Activated T-helper 1 cell treated with anti-CD3 and anti-CD28 coated beads, Interleukin-12 subunit alpha, Interleukin-12 subunit beta, Interleukin-2, Interleukin-4 antibody, amounts not matched to agents 30 ng/mL and 10 ng/mL and 1 ng/mL, durations not matched to agents 14 hours and 24 hours and 36 hours (primary cell): ENCODE results near the gene TNFRSF13B. TPM values are rescaled to one million over a fixed set of nuclear protein-coding genes. Genes with fewer than 3 reads are reported as not detected.

Experiments used
- DNase-seq: peaks from one replicate; pipeline ENCODE4 v3.0.0; 2021; ENCODE audit warnings: low spot score
- H3K27ac Mint-ChIP-seq: one replicate; pipeline ENCODE4 v1.8.0; 2021; ENCODE audit warnings: mild to moderate bottlenecking, mixed read lengths
- H3K27me3 Mint-ChIP-seq: one replicate; pipeline ENCODE4 v1.8.0; 2022; ENCODE audit warnings: mild to moderate bottlenecking, moderate library complexity, mixed read lengths; ENCODE audit not compliant: insufficient read depth
- H3K36me3 Mint-ChIP-seq: one replicate; pipeline ENCODE4 v1.8.0; 2021; ENCODE audit warnings: low read depth, mixed read lengths
- H3K4me1 Mint-ChIP-seq: one replicate; pipeline ENCODE4 v1.8.0; 2021; ENCODE audit warnings: low read depth, mixed read lengths
- H3K4me3 Mint-ChIP-seq: one replicate; pipeline ENCODE4 v1.8.0; 2021; ENCODE audit warnings: mild to moderate bottlenecking, moderate library complexity, mixed read lengths
- H3K9me3 Mint-ChIP-seq: one replicate; pipeline ENCODE4 v1.8.0; 2021; ENCODE audit warnings: mixed read lengths
- intact Hi-C: fragments of 100-400 bp; cut with micrococcal nuclease; formaldehyde crosslinking; loops from one replicate; pipeline ENCODE4 v1.15.1; 2024
- total RNA-seq: library from RNA; stranded (reverse); gene quantifications from 2 replicates; pipeline ENCODE4 v1.2.3, GENCODE V29; 2022

TNFRSF13B gene
- total RNA-seq, 1 donor from 2014 or later = not detected

- intact Hi-C loops = no loop called here
- no peak overlapping the region for H3K27ac Mint-ChIP-seq
These were observed 30.6 kb downstream of the TNFRSF13B start for GRCh38 chr17:16941072-16942036.

GRCh38 chr17:16940116-16940881, 31.6 kb downstream of the TNFRSF13B start:
- no peaks in the 10 kb centered on the region for H3K9me3 Mint-ChIP-seq
- H3K4me1 Mint-ChIP-seq = no peaks in the 10 kb centered on the region
- peaks cover 2% of the 10 kb centered on the region for H3K27me3 Mint-ChIP-seq

More at GRCh38 chr17:16941072-16942036, 30.6 kb downstream of the TNFRSF13B start:
- no peaks in the 10 kb centered on the region for H3K4me1 Mint-ChIP-seq
- no peak for DNase-seq
- no peaks in the 10 kb centered on the region for H3K36me3 Mint-ChIP-seq
- H3K4me3 Mint-ChIP-seq = no peak overlapping the region
- no peaks in the 10 kb centered on the region for H3K9me3 Mint-ChIP-seq
- peaks cover 4% of the 10 kb centered on the region for H3K27me3 Mint-ChIP-seq

DNA sequence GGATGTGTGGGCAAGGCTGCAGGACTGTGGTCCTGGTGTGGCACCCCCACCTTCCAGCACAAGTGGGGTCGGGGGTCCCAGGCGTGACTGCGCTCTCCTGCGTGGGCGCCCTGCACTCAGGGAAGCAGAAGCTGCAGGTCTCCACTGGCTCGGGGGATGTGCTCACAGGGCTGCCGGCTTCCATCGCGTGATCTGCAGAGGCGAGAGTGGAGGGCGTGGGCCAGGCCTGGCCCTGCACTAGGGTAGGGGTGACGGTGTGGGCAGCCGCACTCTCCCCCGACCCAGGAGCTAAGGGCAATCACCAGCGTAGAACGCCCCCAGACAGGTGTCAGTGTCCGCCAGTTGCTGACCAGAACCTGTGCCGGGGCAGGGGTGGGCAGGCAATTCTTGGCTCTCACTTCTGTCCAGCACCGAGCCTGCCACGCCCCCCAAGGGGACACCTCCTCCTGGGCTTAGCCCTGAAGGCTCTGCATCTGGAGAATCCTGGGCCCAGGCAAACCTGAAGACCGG, 32.3 kb downstream of the TNFRSF13B start:
- Mint-ChIP-seq H3K4me3 (no peak overlapping the region), H3K27me3 (peaks cover 2% of the 10 kb centered on the region), H3K27ac (no peak overlapping the region), H3K9me3 (no peaks in the 10 kb centered on the region), H3K4me1 (no peaks in the 10 kb centered on the region), H3K36me3 (no peaks in the 10 kb centered on the region)
- intact Hi-C loops = no loop called here
- no peak for DNase-seq

More at GRCh38 chr17:16940116-16940881, 31.6 kb downstream of the TNFRSF13B start:
- Mint-ChIP-seq H3K27ac (no peak overlapping the region), H3K36me3 (no peaks in the 10 kb centered on the region), H3K4me3 (no peak overlapping the region)
- intact Hi-C loops = no loop called here
- no peak for DNase-seq

DNA sequence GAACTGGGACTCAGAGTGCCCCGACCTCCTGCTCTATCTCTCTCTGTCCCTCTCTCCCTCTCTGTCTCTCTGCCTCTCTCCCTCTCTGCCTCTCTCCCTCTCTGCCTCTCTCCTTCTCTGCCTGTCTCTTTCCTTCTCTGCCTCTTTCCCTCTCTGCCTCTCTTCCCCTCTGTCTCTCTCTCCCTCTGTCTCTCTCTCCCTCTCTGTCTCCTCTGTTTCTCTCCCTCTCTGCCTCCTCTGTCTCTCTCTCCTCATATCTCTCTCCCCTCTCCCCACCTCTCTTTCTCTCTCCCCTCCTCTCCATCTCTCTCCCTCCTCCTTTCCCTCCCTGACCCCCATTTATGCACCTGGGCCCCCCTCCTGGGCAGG, 32.7 kb downstream of the TNFRSF13B start:
- no peaks in the 10 kb centered on the region for H3K36me3 Mint-ChIP-seq
- H3K4me1 Mint-ChIP-seq = no peaks in the 10 kb centered on the region
- H3K9me3 Mint-ChIP-seq = no peaks in the 10 kb centered on the region
- intact Hi-C loops = no loop called here
- no peak overlapping the region for H3K27ac Mint-ChIP-seq
- DNase-seq = no peak
- H3K4me3 Mint-ChIP-seq = no peak overlapping the region
- H3K27me3 Mint-ChIP-seq = peaks cover 2% of the 10 kb centered on the region

- Mint-ChIP-seq H3K4me3 (no peak overlapping the region), H3K27ac (no peak overlapping the region)
- intact Hi-C loops = no loop called here
These were observed 33.3 kb downstream of the TNFRSF13B start for GRCh38 chr17:16938496-16939207.

GRCh38 chr17:16938031-16938430, 33.9 kb downstream of the TNFRSF13B start:
- Mint-ChIP-seq H3K36me3 (no peaks in the 10 kb centered on the region), H3K27me3 (no peaks in the 10 kb centered on the region), H3K9me3 (no peaks in the 10 kb centered on the region), H3K27ac (no peak overlapping the region), H3K4me1 (no peaks in the 10 kb centered on the region), H3K4me3 (no peak overlapping the region)
- DNase-seq = no peak
- intact Hi-C loops = no loop called here

More at GRCh38 chr17:16938496-16939207, 33.3 kb downstream of the TNFRSF13B start:
- Mint-ChIP-seq H3K9me3 (no peaks in the 10 kb centered on the region), H3K36me3 (no peaks in the 10 kb centered on the region), H3K27me3 (peaks cover 2% of the 10 kb centered on the region), H3K4me1 (no peaks in the 10 kb centered on the region)
- no peak for DNase-seq

DNA sequence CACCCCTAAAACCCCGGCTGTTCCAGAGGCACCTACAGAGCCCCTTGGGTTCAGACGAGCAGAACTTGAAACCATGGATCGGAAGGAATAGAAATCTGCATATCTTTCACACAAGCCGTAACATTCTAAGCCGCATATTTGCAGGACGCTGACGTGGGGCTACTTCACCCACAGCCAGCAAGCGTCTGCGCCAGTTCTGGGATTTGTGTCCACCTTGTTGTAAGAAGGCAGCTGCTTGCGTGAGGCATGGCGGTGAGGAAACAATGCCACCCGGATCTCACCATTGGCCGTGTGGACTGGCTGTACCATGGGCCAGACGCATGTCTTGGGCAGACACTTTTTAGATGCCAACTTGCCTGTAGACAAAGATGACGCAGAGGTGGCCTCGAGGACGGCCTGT, 34.5 kb downstream of the TNFRSF13B start:
- Mint-ChIP-seq H3K4me3 (no peak overlapping the region), H3K27me3 (no peaks in the 10 kb centered on the region)
- no peak for DNase-seq

DNA sequence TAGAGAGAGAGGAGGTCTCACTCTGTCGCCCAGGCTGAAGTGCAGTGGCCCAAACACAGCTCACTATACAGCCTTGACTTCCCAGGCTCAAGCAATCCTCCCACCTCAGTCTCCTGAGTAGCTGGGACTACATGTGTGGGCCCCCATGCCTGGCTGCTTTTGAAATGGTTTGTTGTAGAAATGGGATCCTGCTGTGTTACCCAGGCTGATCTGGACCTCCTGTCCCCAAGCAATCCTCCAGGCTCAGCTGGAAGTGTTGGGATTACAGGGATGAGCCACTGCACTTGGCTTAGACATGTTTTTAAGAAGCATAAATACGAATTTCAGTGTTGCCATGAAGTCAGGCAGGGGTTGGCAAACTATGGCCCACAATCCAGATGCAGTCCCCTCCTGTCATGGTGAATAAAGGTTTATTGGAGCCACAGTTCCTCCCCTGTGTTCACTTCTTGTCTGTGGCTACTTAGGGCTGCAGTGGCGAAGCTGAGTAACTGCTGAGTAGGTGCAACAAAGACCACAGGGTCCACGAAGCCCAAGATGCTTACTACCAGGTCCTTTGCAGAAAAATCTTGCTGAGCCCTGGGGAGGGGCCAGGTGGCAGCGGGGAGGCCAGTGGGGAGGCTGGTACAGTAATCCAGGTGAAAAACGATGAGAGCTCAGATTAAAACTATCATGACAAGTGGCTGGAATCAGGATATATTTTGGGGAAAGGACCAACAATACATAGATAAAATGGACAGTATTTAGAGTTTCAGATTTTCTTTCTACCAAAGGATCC, 35.2 kb downstream of the TNFRSF13B start:
- DNase-seq = no peak
- intact Hi-C loops = no loop called here
- no peaks in the 10 kb centered on the region for H3K27me3 Mint-ChIP-seq
- H3K27ac Mint-ChIP-seq = no peak overlapping the region
- no peaks in the 10 kb centered on the region for H3K36me3 Mint-ChIP-seq
- no peaks in the 10 kb centered on the region for H3K4me1 Mint-ChIP-seq
- no peak overlapping the region for H3K4me3 Mint-ChIP-seq
- H3K9me3 Mint-ChIP-seq = no peaks in the 10 kb centered on the region

More for the DNA sequence above, 34.5 kb downstream of the TNFRSF13B start:
- Mint-ChIP-seq H3K4me1 (no peaks in the 10 kb centered on the region), H3K36me3 (no peaks in the 10 kb centered on the region), H3K27ac (no peak overlapping the region), H3K9me3 (no peaks in the 10 kb centered on the region)
- intact Hi-C loops = no loop called here

DNA sequence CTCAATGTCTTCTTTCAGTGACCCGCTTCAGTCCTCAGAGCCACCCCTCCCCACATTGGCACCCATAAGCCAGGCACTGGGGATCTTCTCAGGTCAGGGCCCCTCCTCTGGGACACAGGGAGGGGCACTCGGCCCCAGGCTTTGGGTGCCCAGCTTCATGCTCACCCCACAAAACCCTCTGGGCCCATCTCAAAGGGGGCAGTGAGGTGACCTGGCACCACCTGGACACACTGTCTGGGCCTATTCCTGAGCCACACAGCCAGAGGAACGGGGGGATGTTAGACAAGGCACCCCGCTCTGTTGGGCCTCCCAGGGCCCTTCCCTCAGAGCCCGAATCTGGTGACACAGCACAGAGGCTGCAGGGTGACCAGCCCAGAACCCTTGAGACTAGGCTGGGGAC, 36.1 kb downstream of the TNFRSF13B start:
- Mint-ChIP-seq H3K9me3 (no peaks in the 10 kb centered on the region), H3K27ac (no peak overlapping the region), H3K36me3 (no peaks in the 10 kb centered on the region), H3K4me1 (no peaks in the 10 kb centered on the region), H3K27me3 (no peaks in the 10 kb centered on the region), H3K4me3 (no peak overlapping the region)
- no peak for DNase-seq
- intact Hi-C loops = no loop called here

- H3K4me3 Mint-ChIP-seq = no peak overlapping the region
- no peaks in the 10 kb centered on the region for H3K36me3 Mint-ChIP-seq
- H3K9me3 Mint-ChIP-seq = no peaks in the 10 kb centered on the region
- no peak overlapping the region for H3K27ac Mint-ChIP-seq
- no peaks in the 10 kb centered on the region for H3K4me1 Mint-ChIP-seq
- intact Hi-C loops = no loop called here
- H3K27me3 Mint-ChIP-seq = no peaks in the 10 kb centered on the region
- no peak for DNase-seq
These were observed 36.7 kb downstream of the TNFRSF13B start for GRCh38 chr17:16935241-16935663.

DNA sequence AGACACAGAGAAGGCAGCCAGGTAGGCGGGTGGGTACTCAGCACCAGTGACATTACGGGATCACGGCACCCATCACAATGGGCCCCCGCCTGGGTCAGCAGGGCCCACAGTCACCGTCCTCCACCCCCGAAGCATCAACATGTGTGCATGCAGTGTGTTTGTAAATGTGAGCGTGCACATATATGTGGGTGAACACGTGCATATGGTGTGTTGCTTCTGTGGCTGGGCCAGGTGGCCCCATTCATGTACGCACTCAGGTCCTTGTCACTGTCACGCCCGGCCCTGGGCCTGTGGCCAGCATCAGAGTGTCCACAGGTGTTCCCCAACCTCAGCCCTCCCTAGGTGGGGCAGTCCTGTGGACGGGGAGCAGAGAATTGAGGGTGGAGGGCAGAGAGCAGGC, 37.1 kb downstream of the TNFRSF13B start:
- no peak for DNase-seq
- intact Hi-C loops = no loop called here
- Mint-ChIP-seq H3K27ac (no peak overlapping the region), H3K36me3 (no peaks in the 10 kb centered on the region), H3K4me3 (no peak overlapping the region), H3K4me1 (no peaks in the 10 kb centered on the region), H3K27me3 (no peaks in the 10 kb centered on the region), H3K9me3 (no peaks in the 10 kb centered on the region)
